NCI-H146 (cell line): ENCODE data around the gene LSM14A.
A peak's percentile ranks its signal among the peaks of the same experiment; 100 is the strongest.
"Not testable (repeated sequence)": the region's sequence is repeated elsewhere in the genome, so short reads cannot be mapped to it uniquely, and the experiment has no call there.

Source experiments
- DNase-seq: peaks from one replicate; lab custom pipeline; 2025; lab: John Stamatoyannopoulos, UW

Gene LSM14A

DNA sequence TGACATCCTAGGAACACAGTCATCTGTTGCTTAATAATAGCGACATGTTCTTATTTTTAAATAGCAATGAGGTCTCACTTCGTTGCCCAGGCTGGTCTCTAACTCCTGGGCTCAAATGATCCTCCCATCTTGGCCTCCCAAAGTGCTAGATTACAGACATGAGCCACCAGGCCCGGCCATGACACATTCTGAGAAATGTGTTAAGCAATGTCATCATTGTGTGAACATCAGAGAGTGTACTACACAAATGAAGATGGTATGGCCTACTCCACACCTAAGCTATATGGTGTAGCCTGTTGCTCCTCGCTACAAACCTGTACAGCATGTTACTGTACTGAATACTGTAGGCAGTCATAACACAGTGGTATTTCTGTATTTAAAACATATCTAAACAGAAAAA is 57.4 kb downstream of the LSM14A start:
- DNase-seq: no peak

DNA sequence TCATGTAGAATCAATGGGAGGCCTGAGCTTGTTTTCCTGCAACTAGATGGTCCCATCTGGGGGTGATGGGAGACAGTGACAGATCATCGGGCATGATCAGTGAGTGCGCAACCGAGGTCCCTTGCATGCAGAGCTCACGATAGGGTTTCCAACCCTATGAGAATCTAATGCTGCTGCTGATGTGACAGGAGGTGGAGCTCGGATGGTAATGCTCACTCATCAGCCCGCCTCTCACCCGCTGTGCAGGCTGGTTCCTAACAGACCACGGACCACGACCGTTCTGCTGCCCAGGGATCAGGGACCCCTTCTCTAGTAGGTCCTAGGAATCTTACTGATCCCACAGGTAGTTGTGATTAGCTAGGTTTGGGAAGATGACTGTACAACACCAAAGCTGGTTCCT is 58.5 kb downstream of the LSM14A start:
- DNase-seq: no peak

DNA sequence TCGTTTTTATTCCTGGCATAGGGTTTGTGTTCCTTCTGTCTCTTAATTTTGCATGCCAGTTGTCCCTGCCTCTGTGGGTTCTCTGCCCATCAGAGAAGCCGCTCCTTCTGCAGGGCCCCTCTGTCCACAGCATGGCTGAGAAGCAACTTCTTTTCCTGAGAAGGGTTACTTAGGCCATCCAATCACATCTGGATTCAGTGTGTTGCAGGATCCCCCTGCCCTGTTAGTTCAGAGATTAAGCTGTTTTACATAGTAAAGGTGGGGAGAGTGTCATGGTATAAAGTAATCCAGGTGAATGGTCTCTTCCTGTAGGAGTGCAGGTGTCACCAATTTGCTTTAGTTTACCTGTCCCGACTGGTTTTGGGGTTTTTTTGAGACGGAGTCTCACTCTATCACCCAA is 59.1 kb downstream of the LSM14A start:
- DNase-seq: no peak

DNA sequence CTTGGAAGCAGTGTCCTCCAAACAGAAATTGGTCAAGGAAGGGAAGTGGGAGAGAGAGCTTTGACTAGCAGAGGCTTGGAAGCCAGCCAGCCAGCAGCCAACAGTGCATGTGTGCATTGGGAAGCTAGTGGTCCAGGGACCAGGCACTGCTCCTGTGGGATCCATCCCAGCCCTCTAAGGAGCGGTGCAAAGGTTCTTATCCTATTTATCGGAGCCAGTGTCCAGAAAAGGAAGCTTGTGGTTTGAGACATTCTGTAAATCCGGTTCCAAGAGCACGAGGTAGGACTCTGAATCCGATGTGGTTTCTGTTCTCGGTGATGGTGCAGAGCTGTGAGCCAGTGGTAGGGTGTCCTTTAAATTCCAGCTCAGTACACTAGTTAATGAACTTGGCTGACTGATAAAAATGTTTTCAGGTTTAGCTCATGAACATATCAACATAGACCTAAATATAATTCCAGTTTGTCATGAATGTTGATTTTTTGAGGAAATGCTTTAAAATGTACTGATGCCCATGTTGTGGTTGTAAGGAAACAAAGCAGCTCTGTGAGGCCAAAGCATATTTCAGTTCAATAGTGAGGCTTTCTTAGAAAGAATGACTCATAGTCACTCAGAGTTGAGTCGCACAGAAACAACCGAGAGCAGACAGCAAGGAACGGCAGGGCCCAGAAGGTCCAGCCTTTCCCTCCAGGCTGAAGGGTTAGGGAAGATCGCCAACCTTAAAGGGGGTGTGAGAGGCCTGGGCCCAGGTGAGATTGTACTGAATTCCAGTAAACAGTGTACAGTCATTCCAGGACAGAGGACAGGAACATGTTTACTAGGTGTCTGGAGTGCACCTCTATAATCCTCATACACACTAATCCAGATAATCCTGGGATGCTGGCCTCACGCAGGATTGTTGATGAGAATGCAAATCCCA is 60.5 kb downstream of the LSM14A start:
- DNase-seq: no peak

DNA sequence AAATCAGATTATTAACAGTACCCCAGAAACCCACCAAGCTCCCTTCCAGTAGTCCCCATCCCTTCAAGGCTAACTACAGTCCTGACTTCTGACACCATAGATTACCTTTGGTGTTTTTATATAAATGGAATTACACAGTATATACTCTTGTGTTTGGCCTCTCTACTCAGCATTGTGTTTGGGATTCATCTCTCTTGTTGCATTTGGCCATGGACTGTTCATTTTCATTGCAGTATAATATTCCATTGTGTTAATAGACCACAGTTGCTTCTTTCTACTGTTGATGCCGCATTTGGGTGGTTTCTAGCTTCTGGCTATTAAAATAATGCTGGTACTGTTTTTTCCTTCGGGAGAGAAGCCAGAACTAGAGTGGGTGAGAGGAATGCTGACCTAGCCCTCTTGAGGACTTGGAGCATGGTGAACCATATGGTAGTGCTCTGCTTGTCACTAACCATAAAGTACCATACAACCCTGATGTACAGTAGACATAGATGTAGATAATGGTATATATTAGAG is 63.2 kb downstream of the LSM14A start:
- DNase-seq: no peak

DNA sequence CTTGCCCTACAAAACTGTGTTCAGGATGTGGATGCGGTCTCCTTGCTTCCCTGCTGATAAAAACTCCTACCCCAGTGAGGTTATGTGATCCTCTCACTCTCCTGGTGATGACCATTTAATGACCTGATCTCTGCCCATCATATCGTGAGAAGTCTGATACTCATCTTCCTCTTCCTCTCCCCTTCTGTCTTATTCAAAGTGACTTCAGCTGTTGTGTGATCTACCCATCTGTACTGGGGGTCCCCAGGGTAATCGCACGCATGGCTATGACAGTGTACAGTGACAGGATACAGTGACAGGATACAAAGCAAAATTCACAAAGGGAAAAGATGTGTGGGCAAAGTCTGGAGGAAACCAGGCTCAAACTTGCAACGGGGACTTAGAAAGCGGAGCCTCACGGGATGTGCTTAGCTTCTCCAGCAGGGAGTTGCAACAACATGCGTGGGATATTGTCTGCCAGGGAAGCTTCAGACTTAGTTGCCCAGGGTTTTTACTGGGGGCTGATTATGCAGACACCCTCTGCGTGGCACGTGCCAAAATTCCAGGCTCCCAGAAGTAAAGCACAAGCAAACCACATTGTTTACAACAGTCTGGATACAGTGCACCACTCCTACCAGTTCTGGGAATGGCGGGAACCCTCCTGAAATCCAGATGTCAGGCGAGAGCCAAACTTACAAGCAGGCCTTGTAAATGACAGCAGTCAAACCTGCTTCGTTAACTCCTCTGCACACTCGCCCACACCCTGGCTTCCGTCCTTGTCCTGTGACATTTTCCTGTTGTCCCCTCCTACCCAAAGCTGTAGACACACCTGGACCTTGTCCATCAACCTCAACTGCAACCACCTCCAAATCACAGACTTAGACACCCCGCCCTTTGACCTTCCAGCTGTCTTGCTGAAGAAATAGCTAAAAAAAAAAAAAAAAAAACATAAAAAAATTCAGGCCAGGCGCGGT is 64.0 kb downstream of the LSM14A start:
- no peak for DNase-seq

DNA sequence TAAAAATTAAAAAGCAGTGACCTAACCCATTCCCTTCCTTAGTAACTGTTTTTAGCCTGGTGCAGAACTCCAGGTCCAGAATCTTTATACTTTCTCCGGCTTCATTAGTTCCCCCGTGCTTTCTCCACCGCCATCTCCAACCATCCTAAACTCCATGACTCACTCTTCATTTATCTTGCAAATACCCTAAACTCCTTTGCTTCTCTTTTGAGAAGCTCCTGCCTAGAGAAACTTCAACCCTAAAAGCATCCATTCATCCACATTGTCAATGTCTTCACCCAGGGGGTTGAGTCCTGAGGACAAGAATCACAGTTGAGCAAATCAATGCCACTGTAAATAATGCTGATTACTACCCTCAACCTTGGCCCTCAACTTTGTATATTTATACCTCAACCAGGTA is 65.0 kb downstream of the LSM14A start:
- no peak for DNase-seq

DNA sequence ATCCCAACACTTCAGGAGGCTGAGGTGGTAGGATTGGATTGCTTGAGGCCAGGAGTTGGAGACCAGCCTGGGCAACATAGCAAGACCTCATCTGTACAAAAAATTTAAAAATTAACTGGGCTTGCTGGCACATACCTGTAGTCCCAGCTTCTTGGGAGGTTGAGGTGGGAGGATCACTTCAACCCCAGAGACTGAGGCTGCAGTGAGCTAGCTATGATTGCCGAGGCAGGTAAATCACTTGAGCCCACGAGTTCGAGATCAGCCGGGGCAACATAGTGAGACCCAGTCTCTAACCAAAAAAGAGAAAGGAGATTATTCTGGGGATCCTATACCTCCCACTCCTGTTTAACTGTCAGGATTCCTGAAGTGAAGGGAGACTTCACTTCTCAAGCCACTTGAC is 65.6 kb downstream of the LSM14A start:
- DNase-seq: no peak

DNA sequence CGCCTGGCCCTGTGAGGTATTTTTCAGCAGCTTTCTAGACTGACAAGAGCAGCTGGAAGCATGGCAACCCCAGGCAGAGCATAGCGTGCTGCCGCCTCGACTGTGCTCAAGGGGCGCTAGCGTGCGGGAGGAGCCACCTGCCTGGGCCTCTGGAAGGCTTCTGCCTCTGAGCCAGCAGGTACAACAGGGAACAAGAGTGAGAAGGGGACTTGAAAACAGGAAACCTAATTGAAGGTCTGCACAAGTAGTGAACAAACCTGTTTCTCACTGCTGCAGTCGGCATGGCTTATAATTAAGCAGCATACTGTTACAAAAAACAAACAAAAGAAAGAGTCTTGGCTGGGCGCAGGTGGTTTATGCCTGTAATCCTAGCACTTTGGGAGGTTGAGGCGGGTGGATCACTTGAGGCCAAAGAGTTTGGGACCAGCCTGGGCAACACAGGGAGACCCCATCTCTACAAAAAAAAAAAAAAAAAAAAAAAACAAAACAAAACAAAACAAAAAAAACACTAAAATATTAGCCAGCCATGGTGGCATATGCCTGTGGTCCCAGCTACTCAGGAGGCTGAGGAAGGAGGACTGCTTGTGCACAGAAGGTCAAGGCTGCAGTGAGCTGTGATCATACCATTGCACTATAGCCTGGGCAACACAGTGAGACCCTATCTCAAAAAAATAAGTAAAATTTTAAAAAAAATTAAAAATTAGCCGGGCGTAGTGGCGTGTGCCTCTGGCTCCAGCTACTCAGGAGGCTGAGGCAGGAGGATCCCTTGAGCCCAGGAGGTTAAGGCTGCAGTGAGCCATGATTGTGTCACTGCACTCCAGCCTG is 69.4 kb downstream of the LSM14A start:
- peak; percentile 56 for DNase-seq

DNA sequence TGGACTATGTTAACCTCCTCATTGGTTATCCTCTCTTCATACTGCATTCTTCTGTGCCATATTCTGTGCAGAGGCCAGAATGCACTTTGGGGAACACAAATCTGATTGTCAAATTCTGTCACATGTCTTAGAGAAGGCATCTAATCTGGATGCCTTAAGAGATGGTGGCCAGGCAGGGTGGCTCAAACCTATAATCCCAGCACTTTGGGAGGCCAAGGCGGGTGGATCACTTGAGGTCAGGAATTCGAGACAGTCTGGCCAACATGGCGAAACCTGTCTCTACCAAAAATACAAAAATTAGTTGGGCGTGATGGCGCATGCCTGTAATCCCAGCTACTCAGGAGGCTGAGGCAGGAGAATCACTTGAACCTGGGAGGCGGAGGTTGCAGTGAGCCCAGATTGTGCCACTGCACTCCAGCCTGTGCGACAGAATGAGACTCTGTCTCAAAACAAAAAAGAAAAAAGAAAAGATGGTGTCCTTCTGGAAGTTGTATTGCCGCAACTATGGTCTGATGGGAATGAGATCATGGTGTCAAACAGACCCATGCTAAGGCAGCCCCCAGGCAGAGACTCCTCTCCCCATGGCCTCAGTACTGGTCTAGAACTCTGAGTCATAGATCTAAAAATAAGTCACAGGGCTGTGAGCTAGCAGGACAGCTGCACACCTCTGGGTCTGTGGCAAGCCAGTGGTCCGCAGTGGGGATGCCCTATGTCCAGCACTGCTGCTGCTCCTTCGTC is 71.0 kb downstream of the LSM14A start:
- not testable (repeated sequence) for DNase-seq

DNA sequence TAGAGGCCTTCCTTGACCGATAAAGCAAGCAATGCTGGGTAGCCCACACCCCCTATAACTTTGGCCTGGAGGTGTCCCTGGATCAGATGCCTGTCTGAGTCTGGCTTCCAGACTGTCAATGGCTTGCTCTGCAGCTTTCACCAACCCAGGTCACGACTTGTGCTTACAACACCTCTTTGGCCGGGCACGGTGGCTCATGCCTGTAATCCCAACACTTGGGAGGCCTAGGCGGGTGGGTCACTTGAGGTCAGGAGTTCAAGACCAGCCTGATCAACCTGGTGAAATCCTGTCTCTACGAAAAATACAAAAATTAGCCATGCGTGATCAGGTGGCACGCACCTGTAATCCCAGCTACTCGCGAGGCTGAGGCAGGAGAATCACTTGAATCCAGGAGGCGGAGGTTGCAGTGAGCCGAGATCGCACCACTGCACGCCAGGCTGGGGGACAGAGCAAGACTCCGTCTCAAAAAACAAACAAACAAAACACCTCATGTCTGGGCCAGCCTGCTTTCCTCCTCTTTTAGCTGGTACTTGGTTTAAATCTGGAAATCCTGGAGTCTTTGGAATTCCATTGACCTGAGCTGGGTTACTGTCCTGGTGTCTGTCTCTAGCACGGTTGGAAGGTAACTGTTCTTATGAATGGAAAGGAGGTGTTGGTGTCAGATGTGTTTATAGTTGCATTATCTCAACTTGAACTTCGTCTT is 71.7 kb downstream of the LSM14A start:
- no peak for DNase-seq

DNA sequence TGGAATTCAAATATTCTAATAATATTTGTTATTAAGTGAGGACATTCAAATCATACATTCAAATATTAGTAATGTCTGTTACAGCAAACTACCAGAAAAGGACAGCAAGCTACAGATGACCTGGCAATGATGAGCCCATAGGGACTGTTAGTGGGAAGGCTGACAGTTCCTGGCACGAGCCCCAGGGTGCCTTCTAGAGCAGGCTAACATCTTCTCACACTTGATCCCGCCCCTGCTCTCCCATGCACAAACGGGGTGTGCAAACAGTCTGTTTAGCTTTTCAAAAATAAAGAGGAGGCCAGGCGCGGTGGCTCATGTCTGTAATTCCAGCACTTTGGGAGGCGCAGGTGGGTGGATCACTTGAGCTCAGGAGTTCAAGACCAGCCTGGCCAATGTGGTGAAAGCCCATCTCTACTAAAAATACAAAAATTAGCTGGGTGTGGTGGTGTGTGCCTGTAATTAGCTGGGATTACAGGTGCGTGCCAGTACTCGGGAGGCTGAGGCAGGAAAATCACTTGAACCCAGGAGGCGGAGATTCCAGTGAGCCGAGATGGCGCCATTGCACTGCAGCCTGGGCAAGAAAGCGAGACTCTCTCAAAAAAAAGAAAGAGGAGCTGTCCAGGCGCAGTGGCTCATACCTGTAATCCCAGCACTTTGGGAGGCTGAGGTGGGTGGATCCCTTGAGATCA is 72.5 kb downstream of the LSM14A start:
- DNase-seq: no peak

DNA sequence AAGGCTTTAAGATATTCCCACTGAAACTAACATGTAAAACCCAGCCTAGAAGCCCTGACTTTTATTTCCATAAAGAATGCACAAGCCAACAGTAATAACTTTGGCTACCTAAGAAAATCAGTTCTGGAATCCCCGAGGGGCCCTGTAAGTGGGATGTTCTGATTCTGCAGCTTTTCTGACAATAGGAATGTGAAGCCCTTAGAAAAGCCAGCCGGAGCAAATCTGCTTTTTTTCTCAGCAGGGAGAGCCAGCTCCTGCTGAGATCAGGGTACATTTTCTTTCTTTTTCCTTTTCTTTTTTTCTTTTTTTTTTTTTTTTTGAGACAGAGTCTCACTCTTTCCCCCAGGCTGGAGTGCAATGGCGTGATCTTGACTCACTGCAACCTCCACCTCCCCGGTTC is 74.0 kb downstream of the LSM14A start:
- no peak for DNase-seq

DNA sequence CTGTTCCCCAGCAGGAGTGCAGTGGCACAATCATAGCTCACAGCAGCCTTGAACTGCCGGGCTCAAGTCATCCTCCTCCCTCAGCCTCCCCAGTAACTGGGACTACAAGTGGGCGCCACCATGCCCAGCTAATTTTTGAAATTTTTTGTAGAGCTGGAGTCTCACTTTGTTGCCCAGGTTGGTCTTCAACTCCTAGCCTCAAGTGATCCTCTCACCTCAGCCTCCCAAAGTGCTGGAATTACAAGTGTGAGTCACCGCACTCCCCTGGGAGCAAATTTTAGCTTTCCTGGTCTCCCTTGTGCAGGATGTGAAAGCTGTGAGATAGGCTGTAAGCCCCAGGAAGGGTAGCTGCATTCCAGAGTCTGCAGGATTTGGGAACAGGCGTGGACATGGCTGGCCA is 76.6 kb downstream of the LSM14A start:
- DNase-seq: no peak

DNA sequence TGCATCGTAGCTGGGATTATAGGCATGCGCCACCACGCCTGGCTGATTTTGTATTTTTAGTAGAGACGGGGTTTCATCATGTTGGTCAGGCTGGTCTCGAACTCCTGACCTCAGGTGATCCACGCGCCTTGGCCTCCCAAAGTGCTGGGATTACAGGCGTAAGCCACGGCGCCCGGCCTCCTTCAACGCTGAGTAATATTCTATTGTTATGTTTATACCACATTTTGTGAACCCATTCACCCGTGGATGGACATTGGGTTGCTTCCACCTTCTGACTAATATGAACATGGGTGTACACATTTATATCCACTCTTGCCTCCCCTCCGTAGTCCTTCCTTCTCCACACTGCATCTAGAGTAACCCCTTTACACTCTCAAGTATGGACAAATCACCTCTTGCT is 80.9 kb downstream of the LSM14A start:
- DNase-seq: not testable (repeated sequence)

DNA sequence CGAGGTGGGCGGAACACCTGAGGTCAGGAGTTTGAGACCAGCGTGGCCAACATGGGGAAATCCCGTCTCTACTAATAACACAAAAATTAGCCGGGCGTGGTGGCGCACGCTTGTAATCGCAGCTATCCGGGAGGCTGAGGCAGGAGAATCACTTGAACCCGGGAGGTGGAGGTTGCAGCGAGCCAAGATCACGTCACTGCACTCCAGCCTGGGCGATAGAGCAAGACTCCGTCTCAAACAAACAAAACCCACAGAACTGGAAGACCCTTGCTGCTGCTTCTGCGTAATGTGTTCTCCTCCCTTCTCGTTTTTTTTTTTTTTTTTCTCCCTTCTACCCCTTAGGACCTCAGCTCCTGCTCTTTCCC is 81.4 kb downstream of the LSM14A start:
- not testable (repeated sequence) for DNase-seq

DNA sequence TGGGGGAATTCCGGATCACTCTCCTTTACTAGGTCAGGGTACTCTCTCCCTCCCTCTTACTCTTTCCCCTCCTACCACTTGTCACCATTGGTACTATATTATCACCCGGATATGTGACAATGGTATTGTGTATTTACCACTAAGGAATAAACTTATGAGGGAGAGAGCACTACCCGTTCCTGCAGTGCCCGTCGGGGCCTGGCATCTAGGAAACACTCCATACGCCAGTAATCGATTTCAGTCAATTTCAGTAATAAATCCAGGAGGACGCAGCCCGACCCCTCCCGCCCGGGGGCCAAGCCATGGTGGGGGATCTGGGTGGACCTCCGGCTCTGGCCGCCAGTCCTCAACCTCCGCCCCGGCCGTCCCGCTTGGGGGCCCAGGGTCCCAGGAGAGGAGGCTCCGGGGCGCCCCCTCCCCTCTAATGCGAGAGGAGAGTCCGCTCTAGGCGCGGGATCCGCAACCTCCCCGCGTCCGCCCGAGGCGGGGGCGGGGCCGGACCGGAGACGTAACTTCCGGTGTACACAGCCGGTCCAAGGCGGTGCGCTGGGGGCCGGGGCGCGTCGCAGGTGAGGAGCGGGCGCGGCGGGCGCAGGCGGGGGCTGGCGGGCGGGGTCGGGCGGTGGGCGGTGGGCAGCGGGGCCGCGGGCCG is 81.9 kb downstream of the LSM14A start, which contains the start of gene GARRE1:
GARRE1 (plus strand) TSS at position 509 of the 652 bp plus-strand sequence. CDS start 45,920 bp downstream, outside the sequence.
- peak; percentile 90 for DNase-seq

DNA sequence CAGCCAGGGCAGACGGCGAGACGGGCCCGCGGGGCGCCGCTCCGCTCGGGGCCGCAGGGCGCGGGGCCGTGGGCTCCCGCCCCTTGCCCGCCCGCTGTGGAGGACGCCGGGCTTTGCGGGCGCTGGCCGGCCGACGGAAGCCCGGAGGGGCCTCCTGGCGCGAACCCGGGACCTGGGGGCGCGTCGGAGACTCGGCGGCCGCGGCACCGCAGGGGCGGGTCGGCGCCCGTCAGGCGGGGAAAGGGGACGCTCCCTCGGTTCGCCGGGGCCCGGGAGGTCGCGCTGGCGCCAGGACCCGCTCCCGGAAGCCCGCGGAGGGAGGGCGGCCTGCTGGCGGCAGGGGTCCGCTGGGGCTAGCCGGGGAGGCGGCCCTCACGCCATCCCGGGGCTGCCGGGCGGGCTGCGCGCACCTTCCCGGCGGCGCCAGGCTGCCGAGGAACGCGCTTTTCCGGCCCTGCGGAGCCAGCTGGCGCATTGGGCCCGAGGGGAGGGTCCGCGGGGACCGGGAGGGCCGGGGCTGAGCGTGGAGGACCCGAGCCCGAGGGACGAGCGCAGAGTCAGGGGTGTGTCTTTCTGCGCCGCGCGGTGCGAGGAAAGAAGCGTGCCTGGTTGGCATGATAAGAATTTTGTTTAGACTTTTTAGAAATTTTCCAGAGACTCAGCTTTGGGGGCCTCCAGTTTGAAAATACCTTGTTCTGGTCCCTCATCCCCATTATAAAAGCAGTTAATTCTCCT is 82.6 kb downstream of the LSM14A start:
- peak; percentile 78 for DNase-seq
